Central memory CD8-positive, alpha-beta T cell (primary cell): Measurements from ENCODE around the gene DEFB115.
"Not testable (repeated sequence)": the region's sequence is repeated elsewhere in the genome, so short reads cannot be mapped to it uniquely, and the experiment has no call there.

Experiments
- ATAC-seq: fragments of 150-1000 bp; cut with Tn5 transposase; replicated peaks from 2 replicates; pipeline ENCODE4 v1.10.0; 2022; ENCODE audit warnings: mild to moderate bottlenecking, moderate FRiP score, moderate number of reproducible peaks; ENCODE audit not compliant: poor library complexity, severe bottlenecking; ENCODE audit errors: extremely low read depth
- DNase-seq, 2 donors: peaks; one replicate each; pipeline ENCODE4 v3.0.0; 2021; ENCODE audit warnings: low spot score in 2 of 2
- H3K27ac Mint-ChIP-seq: one replicate; pipeline ENCODE4 v1.8.0; 2022; ENCODE audit warnings: low read depth, mild to moderate bottlenecking, moderate library complexity, mixed read lengths
- H3K27me3 Mint-ChIP-seq: one replicate; pipeline ENCODE4 v1.8.0; 2022; ENCODE audit warnings: mixed read lengths
- H3K36me3 Mint-ChIP-seq: one replicate; pipeline ENCODE4 v1.8.0; 2022; ENCODE audit warnings: mild to moderate bottlenecking, moderate library complexity, mixed read lengths; ENCODE audit not compliant: insufficient read depth
- H3K4me1 Mint-ChIP-seq: one replicate; pipeline ENCODE4 v1.8.0; 2022; ENCODE audit warnings: mixed read lengths
- H3K4me3 Mint-ChIP-seq: one replicate; pipeline ENCODE4 v1.8.0; 2022; ENCODE audit warnings: mild to moderate bottlenecking, moderate library complexity, mixed read lengths
- H3K9me3 Mint-ChIP-seq: one replicate; pipeline ENCODE4 v1.8.0; 2022; ENCODE audit warnings: mixed read lengths

The DEFB115 gene

DNA sequence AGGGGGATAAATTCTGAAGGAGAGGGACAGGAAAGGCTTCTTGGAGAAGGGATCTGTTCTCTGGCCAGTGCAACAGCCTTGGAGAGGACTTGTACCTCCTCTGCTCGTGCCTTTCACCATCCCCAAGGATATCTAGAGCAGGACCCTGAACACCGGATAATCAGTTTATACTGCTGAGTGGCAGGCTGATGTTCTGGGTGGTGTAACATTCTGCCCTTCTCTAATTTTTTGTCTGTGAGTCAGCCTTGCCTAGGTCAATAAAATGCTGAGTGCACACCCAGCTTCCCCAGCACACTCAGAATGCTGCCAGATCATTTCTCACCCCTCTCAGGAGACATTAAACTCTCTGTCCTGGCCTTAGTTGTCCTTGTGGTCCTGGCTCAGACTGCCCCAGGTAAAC, at the start of gene DEFB115:
DEFB115 (plus strand) TSS at position 301 of the 400 bp plus-strand sequence; CDS start at position 301, 0 bp downstream.
- no peak for DNase-seq
- H3K9me3 Mint-ChIP-seq, result peaks cover 14% of the 10 kb centered on the region
- no peak within 1 kb of the TSS for H3K27ac Mint-ChIP-seq
- H3K36me3 Mint-ChIP-seq, result no peaks in the 10 kb centered on the region
- no peak within 1 kb of the TSS for H3K4me3 Mint-ChIP-seq
- ATAC-seq, result no peak
- no peaks in the 10 kb centered on the region for H3K27me3 Mint-ChIP-seq
- H3K4me1 Mint-ChIP-seq, result no peaks in the 10 kb centered on the region

DNA sequence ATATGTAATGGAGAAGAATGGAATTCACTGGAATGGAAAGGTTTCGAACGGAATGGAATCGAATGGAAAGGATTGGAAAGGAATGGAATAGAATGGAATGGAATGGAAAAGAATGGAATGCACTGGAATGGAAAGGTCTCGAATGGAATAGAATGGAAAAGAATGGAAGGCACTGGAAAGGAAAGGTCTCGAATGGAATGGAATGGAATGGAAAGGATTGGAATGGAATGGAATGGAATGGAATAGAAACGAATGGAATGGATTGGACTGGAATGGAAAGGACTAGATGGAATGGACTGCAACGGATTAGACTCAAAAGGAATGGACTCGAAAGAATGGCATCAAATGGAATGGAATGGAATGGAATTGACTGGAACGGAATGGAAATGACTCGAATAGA, 20.5 kb upstream of the DEFB115 start:
- Mint-ChIP-seq H3K36me3 (no peaks in the 10 kb centered on the region), H3K27me3 (no peaks in the 10 kb centered on the region), H3K4me3 (no peak overlapping the region), H3K27ac (no peak overlapping the region), H3K9me3 (no peaks in the 10 kb centered on the region), H3K4me1 (no peaks in the 10 kb centered on the region)
- ATAC-seq (no peak), DNase-seq (no peak)

- Mint-ChIP-seq H3K4me3 (no peak overlapping the region), H3K27ac (no peak overlapping the region)
- no peak for ATAC-seq
Observed at GRCh38 chr20:31237763-31238162, 19.7 kb upstream of the DEFB115 start.

DNA sequence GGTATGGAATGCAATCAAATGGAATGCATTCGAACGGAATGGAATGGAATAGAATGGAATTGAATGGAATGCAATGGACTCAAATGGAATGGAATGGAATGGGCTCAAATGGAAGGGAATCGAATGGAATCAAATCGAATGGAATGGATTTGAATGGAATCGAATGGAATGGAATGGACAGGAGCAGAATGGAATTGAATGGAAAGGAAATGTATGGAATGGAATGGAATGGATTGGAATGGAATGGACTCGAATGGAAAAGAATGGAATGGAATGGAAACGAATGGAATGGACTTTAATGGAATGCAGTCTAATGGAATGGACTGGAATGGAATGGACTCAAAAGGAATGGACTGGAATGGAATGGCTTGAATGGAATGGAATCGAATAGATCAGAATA, 18.3 kb upstream of the DEFB115 start:
- no peak for DNase-seq
- no peaks in the 10 kb centered on the region for H3K36me3 Mint-ChIP-seq
- H3K4me1 Mint-ChIP-seq, result no peaks in the 10 kb centered on the region
- H3K4me3 Mint-ChIP-seq, result no peak overlapping the region
- H3K9me3 Mint-ChIP-seq, result no peaks in the 10 kb centered on the region
- H3K27ac Mint-ChIP-seq, result no peak overlapping the region
- H3K27me3 Mint-ChIP-seq, result no peaks in the 10 kb centered on the region
- ATAC-seq, result no peak

More at GRCh38 chr20:31237763-31238162, 19.7 kb upstream of the DEFB115 start:
- Mint-ChIP-seq H3K9me3 (no peaks in the 10 kb centered on the region), H3K36me3 (no peaks in the 10 kb centered on the region), H3K27me3 (no peaks in the 10 kb centered on the region), H3K4me1 (no peaks in the 10 kb centered on the region)
- DNase-seq, result no peak

- no peak for ATAC-seq
- no peaks in the 10 kb centered on the region for H3K4me1 Mint-ChIP-seq
- H3K36me3 Mint-ChIP-seq, result no peaks in the 10 kb centered on the region
- H3K4me3 Mint-ChIP-seq, result no peak overlapping the region
- H3K27ac Mint-ChIP-seq, result no peak overlapping the region
- DNase-seq, result no peak
- H3K27me3 Mint-ChIP-seq, result no peaks in the 10 kb centered on the region
- H3K9me3 Mint-ChIP-seq, result peaks cover 14% of the 10 kb centered on the region
Observed at GRCh38 chr20:31256959-31257358, 505 bp upstream of the DEFB115 start.

- Mint-ChIP-seq H3K27ac (no peak overlapping the region), H3K4me1 (no peaks in the 10 kb centered on the region), H3K27me3 (no peaks in the 10 kb centered on the region), H3K4me3 (no peak overlapping the region), H3K36me3 (no peaks in the 10 kb centered on the region), H3K9me3 (peaks cover 11% of the 10 kb centered on the region)
- DNase-seq, result no peak
- no peak for ATAC-seq
Observed at GRCh38 chr20:31260326-31260932, 3.0 kb downstream of the DEFB115 start.

DNA sequence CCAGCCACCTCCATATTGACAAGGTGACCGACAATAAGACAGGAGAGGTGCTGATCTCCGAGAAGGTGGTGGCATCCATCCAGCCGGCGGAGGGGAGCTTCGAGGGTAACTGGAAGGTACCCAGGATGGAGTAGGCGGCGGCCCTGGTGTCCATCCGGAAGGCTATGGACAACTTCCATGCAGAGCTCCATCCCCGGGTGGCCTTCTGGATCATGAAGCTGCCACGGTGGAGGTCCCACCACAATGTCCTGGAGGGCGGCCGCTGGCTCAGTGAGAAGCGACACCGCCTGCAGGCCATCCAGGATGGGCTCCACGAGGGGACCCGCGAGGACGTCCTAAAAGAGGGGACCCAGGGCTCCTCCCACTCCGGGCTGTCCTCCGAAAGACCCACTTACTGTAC, 17.0 kb downstream of the DEFB115 start:
- Mint-ChIP-seq H3K4me3 (no peak overlapping the region), H3K9me3 (peaks cover 37% of the 10 kb centered on the region)

GRCh38 chr20:31278178-31278577, 20.7 kb downstream of the DEFB115 start:
- H3K27me3 Mint-ChIP-seq, result no peaks in the 10 kb centered on the region
- H3K27ac Mint-ChIP-seq, result no peak overlapping the region
- H3K36me3 Mint-ChIP-seq, result no peaks in the 10 kb centered on the region
- DNase-seq, result no peak
- H3K4me3 Mint-ChIP-seq, result no peak overlapping the region
- no peaks in the 10 kb centered on the region for H3K4me1 Mint-ChIP-seq
- H3K9me3 Mint-ChIP-seq, result peaks cover 30% of the 10 kb centered on the region
- ATAC-seq, result no peak

More for the DNA sequence above, 17.0 kb downstream of the DEFB115 start:
- no peak for DNase-seq
- Mint-ChIP-seq H3K4me1 (no peaks in the 10 kb centered on the region), H3K27ac (no peak overlapping the region), H3K27me3 (no peaks in the 10 kb centered on the region), H3K36me3 (no peaks in the 10 kb centered on the region)
- no peak for ATAC-seq

DNA sequence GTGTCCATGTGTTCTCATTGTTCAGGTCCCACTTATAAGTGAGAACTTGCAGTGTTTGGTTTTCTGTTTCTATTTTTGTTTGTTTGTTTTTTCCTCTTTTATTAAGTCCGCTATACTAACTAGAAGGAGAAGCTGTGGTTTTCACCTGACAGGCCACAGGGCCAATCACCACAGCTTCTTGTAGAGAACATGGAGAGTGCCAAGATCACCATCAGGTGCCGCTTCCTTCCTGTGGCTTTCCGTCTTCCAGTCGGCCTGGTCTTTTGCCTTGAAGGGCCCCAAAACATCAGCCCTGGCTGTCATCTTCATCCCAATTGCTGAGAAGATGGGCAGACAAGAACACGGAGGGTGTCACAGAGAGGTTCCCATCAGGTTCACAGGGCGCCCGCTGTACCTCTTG, 27.5 kb downstream of the DEFB115 start:
- ATAC-seq, H3K4me1 Mint-ChIP-seq, H3K4me3 Mint-ChIP-seq, DNase-seq, H3K27me3 Mint-ChIP-seq, H3K27ac Mint-ChIP-seq, H3K36me3 Mint-ChIP-seq: not testable (repeated sequence)
- H3K9me3 Mint-ChIP-seq, result peaks cover 22% of the 10 kb centered on the region

- no peaks in the 10 kb centered on the region for H3K4me1 Mint-ChIP-seq
- no peak for ATAC-seq
- H3K36me3 Mint-ChIP-seq, result no peaks in the 10 kb centered on the region
- H3K4me3 Mint-ChIP-seq, result no peak within 1 kb of the TSS
- H3K27me3 Mint-ChIP-seq, result no peaks in the 10 kb centered on the region
- no peak for DNase-seq
- H3K9me3 Mint-ChIP-seq, result peaks cover 13% of the 10 kb centered on the region
- no peak within 1 kb of the TSS for H3K27ac Mint-ChIP-seq
Observed at GRCh38 chr20:31308535-31309162, 51.2 kb downstream of the DEFB115 start, which contains the start of gene DEFB116. DEFB116 (minus strand) TSS chr20:31308585; CDS start chr20:31308585, 0 bp downstream.
